BLaER1 treated with 17β-estradiol and CSF1 and Interleukin-3, amounts not matched to agents 10 nM and 100 nM (cell line): ENCODE measurements around the gene GPC3.

ENCODE experiments used
- H3K27ac ChIP-seq, 11 experiments: shearing (Covaris generic); formaldehyde crosslinking; 2 replicates each; pipeline ENCODE4 v1.8.1; 2022
- H3K27me3 ChIP-seq, 11 experiments: shearing (Covaris generic); formaldehyde crosslinking; 2 replicates each; pipeline ENCODE4 v1.8.1; 2022
- H3K36me3 ChIP-seq, 11 experiments: shearing (Covaris generic); formaldehyde crosslinking; 2 replicates each; pipeline ENCODE4 v1.8.1; 2022
- H3K4me1 ChIP-seq, 10 experiments: shearing (Covaris generic); formaldehyde crosslinking; 2 replicates each; pipeline ENCODE4 v1.8.1; 2022
- H3K4me2 ChIP-seq, 11 experiments: shearing (Covaris generic); formaldehyde crosslinking; 2 replicates each; pipeline ENCODE4 v1.8.1; 2022
- H3K4me3 ChIP-seq, 10 experiments: shearing (Covaris generic); formaldehyde crosslinking; 2 replicates each; pipeline ENCODE4 v1.8.1; 2022
- H3K9ac ChIP-seq, 11 experiments: shearing (Covaris generic); formaldehyde crosslinking; 2 replicates each; pipeline ENCODE4 v1.8.1; 2022
- H3K9me3 ChIP-seq, 11 experiments: shearing (Covaris generic); formaldehyde crosslinking; replicated peaks in 1 of 11; 2 replicates each; pipeline ENCODE4 v1.8.1; 2022
- H4K20me1 ChIP-seq, 11 experiments: shearing (Covaris generic); formaldehyde crosslinking; 2 replicates each; pipeline ENCODE4 v1.8.1; 2022
- Cebpa-rat ChIP-seq, 11 experiments: shearing (Covaris generic); IDR thresholded peaks; 2 replicates each; pipeline ENCODE4 v1.8.1; 2022

Gene GPC3

GRCh38 chrX:133921764-133922389 lies 63.5 kb downstream of the GPC3 start:
- peak overlapping the region in 1 of 11 experiments; percentile 18; a peak in 2 of 22 replicates for H3K9ac ChIP-seq
- no peak overlapping the region for H3K4me3 ChIP-seq
- H3K4me2 ChIP-seq, result peak overlapping the region; percentile 34 to 69 (median 62); a peak in 19 of 22 replicates
- peak overlapping the region in 8 of 11 experiments; percentile 35 to 72 (median 52); a peak in 13 of 22 replicates for H3K27ac ChIP-seq
- H3K36me3 ChIP-seq, result no peaks in the 10 kb centered on the region
- no peaks in the 10 kb centered on the region; a peak in 1 of 22 replicates for H4K20me1 ChIP-seq
- TF ChIP-seq Cebpa-rat (IDR thresholded peaks at IDR 0.05), result no peak
- H3K27me3 ChIP-seq, result peaks cover 85 to 100% (median 98%) of the 10 kb centered on the region in 11 experiments
- peaks cover 6 to 18% (median 9%) of the 10 kb centered on the region in 11 experiments for H3K9me3 ChIP-seq
- H3K4me1 ChIP-seq, result peaks cover 13 to 23% (median 18%) of the 10 kb centered on the region in 10 experiments; a peak in 17 of 20 replicates

GRCh38 chrX:133921086-133921485 lies 64.3 kb downstream of the GPC3 start:
- Histone ChIP-seq H3K9me3 (peaks cover 11 to 24% (median 15%) of the 10 kb centered on the region in 11 experiments), H3K27me3 (peaks cover 85 to 99% (median 97%) of the 10 kb centered on the region in 11 experiments), H3K27ac (0 out of 22 replicates have a peak overlapping the region, but pooled peaks of 1 of the 11 experiments have one; percentile 56), H3K4me3 (no peak overlapping the region), H3K36me3 (no peaks in the 10 kb centered on the region), H3K9ac (no peak overlapping the region), H4K20me1 (no peaks in the 10 kb centered on the region; a peak in 1 of 22 replicates), H3K4me2 (no peak overlapping the region), H3K4me1 (peaks cover 13 to 23% (median 18%) of the 10 kb centered on the region in 10 experiments; a peak in 17 of 20 replicates)
- TF ChIP-seq Cebpa-rat (IDR thresholded peaks at IDR 0.05), result no peak

- Histone ChIP-seq H3K4me3 (no peak overlapping the region), H3K9ac (no peak overlapping the region), H3K36me3 (no peaks in the 10 kb centered on the region), H4K20me1 (no peaks in the 10 kb centered on the region; a peak in 1 of 22 replicates), H3K4me1 (peaks cover 13 to 19% (median 16%) of the 10 kb centered on the region in 10 experiments; a peak in 17 of 20 replicates), H3K27ac (no peak overlapping the region), H3K9me3 (peaks cover 18 to 36% (median 23%) of the 10 kb centered on the region in 11 experiments), H3K27me3 (peaks cover 69 to 93% (median 88%) of the 10 kb centered on the region in 11 experiments), H3K4me2 (no peak overlapping the region)
- no peak for TF ChIP-seq Cebpa-rat (IDR thresholded peaks at IDR 0.05)
Observed at GRCh38 chrX:133918361-133918771, 67.0 kb downstream of the GPC3 start.

GRCh38 chrX:133916984-133917722 lies 68.2 kb downstream of the GPC3 start:
- Histone ChIP-seq H4K20me1 (no peaks in the 10 kb centered on the region; a peak in 1 of 22 replicates), H3K9me3 (peaks cover 18 to 36% (median 23%) of the 10 kb centered on the region in 11 experiments), H3K4me2 (no peak overlapping the region), H3K4me1 (peaks cover under 1 to 7% (median 5%) of the 10 kb centered on the region in 10 experiments; a peak in 16 of 20 replicates), H3K27me3 (peaks cover 70 to 93% (median 88%) of the 10 kb centered on the region in 11 experiments), H3K4me3 (no peak overlapping the region), H3K27ac (no peak overlapping the region), H3K36me3 (no peaks in the 10 kb centered on the region), H3K9ac (no peak overlapping the region)
- TF ChIP-seq Cebpa-rat (IDR thresholded peaks at IDR 0.05), result no peak

- Histone ChIP-seq H3K4me1 (no peaks in the 10 kb centered on the region), H3K9ac (no peak overlapping the region), H3K27me3 (peaks cover 78 to 93% (median 88%) of the 10 kb centered on the region in 11 experiments), H4K20me1 (peaks cover 0 to 6% (median 0%) of the 10 kb centered on the region in 11 experiments; a peak in 1 of 22 replicates), H3K27ac (no peak overlapping the region), H3K4me3 (no peak overlapping the region), H3K9me3 (peaks cover 18 to 34% (median 23%) of the 10 kb centered on the region in 11 experiments), H3K36me3 (no peaks in the 10 kb centered on the region), H3K4me2 (no peak overlapping the region)
- TF ChIP-seq Cebpa-rat (IDR thresholded peaks at IDR 0.05), result no peak
Observed at GRCh38 chrX:133913658-133914388, 71.6 kb downstream of the GPC3 start.

- peaks cover 18 to 29% (median 23%) of the 10 kb centered on the region in 11 experiments for H3K9me3 ChIP-seq
- H3K4me1 ChIP-seq, result no peaks in the 10 kb centered on the region
- peaks cover 79 to 93% (median 88%) of the 10 kb centered on the region in 11 experiments for H3K27me3 ChIP-seq
- H3K36me3 ChIP-seq, result no peaks in the 10 kb centered on the region
- no peak overlapping the region for H3K9ac ChIP-seq
- no peak for TF ChIP-seq Cebpa-rat (IDR thresholded peaks at IDR 0.05)
- H3K27ac ChIP-seq, result no peak overlapping the region
- peaks cover 0 to 6% (median 0%) of the 10 kb centered on the region in 11 experiments; a peak in 1 of 22 replicates for H4K20me1 ChIP-seq
- H3K4me3 ChIP-seq, result no peak overlapping the region
- no peak overlapping the region for H3K4me2 ChIP-seq
Observed at GRCh38 chrX:133913009-133913408, 72.4 kb downstream of the GPC3 start.

- no peak overlapping the region for H3K4me3 ChIP-seq
- peaks cover 10 to 20% (median 16%) of the 10 kb centered on the region in 11 experiments for H3K9me3 ChIP-seq
- H3K9ac ChIP-seq, result no peak overlapping the region
- H3K4me1 ChIP-seq, result no peaks in the 10 kb centered on the region
- H3K27me3 ChIP-seq, result peaks cover 76 to 93% (median 88%) of the 10 kb centered on the region in 11 experiments
- no peak overlapping the region for H3K4me2 ChIP-seq
- H3K36me3 ChIP-seq, result no peaks in the 10 kb centered on the region
- TF ChIP-seq Cebpa-rat (IDR thresholded peaks at IDR 0.05), result no peak
- H4K20me1 ChIP-seq, result peaks cover 0 to 6% (median 0%) of the 10 kb centered on the region in 11 experiments; a peak in 1 of 22 replicates
- no peak overlapping the region for H3K27ac ChIP-seq
Observed at GRCh38 chrX:133911825-133912495, 73.4 kb downstream of the GPC3 start.

- Histone ChIP-seq H3K27me3 (peaks cover 81 to 97% (median 92%) of the 10 kb centered on the region in 11 experiments), H3K9ac (no peak overlapping the region), H3K4me3 (no peak overlapping the region), H3K36me3 (no peaks in the 10 kb centered on the region), H3K27ac (no peak overlapping the region), H3K9me3 (peaks cover 4 to 11% (median 7%) of the 10 kb centered on the region in 11 experiments; a peak in 15 of 22 replicates), H3K4me1 (no peaks in the 10 kb centered on the region), H4K20me1 (peaks cover 0 to 6% (median 0%) of the 10 kb centered on the region in 11 experiments; a peak in 1 of 22 replicates), H3K4me2 (no peak overlapping the region)
- no peak for TF ChIP-seq Cebpa-rat (IDR thresholded peaks at IDR 0.05)
Observed at GRCh38 chrX:133910539-133910938, 74.9 kb downstream of the GPC3 start.
